Measurements from ENCODE around the gene CUX1. TPM values are rescaled to one million over a fixed set of nuclear protein-coding genes. Genes with fewer than 3 reads are reported as not detected.

CUX1 gene
- total RNA-seq, 1 experiment from 2014 or later: 92.4 TPM

DNA sequence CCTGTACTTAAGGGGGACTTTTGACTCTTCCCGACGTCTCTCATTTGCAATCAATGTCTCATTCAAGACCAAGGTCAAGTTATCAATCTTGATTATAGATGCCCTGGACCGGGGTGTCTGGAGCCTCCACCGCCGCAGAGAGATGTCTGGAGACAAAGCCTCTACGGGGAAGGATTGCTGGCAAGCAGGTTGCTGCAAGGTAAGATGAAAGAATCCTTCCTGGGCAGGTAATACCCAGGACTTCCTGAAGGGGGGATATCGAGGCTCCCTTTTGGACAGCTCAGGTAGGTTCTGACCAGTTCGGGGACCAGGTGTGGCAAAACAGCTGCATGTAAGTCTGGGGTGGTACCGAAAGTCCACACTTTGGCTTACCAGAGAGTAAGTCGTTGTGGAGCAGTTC is 12.5 kb upstream of the CUX1 start:
- H3K27me3 ChIP-seq (ENCODE audit: low read length): no peaks in the 10 kb centered on the region
- no peaks in the 10 kb centered on the region for H3K36me3 ChIP-seq (ENCODE audit: insufficient read depth, low read length)
- DNase-seq: peak; percentile 62
- H2AFZ ChIP-seq (ENCODE audit: low read length): no peak overlapping the region
- H3K9ac ChIP-seq (ENCODE audit: low read length): no peak overlapping the region
- H3K4me3 ChIP-seq (ENCODE audit: low read length): no peak overlapping the region
- H3K4me1 ChIP-seq (ENCODE audit: low read length): peaks cover 10% of the 10 kb centered on the region
- H3K27ac ChIP-seq (ENCODE audit: low read length): no peak overlapping the region
- no peaks in the 10 kb centered on the region for H4K20me1 ChIP-seq (ENCODE audit: insufficient read depth, low read depth, low read length)
- no peaks in the 10 kb centered on the region for H3K9me3 ChIP-seq (ENCODE audit: low read length)
- H3K4me2 ChIP-seq (ENCODE audit: low read depth, low read length, poor library complexity, severe bottlenecking): no peak overlapping the region
- no peaks in the 10 kb centered on the region for H3K9me2 ChIP-seq (replicated peaks; ENCODE audit: insufficient read depth, low read length)
- H3K79me2 ChIP-seq (ENCODE audit: low read length): no peaks in the 10 kb centered on the region

GRCh38 chr7:101812595-101812994 is 4.8 kb upstream of the CUX1 start:
- H3K4me2 ChIP-seq (ENCODE audit: low read depth, low read length, poor library complexity, severe bottlenecking): no peak overlapping the region
- no peaks in the 10 kb centered on the region for H3K9me3 ChIP-seq (ENCODE audit: low read length)
- H3K36me3 ChIP-seq (ENCODE audit: insufficient read depth, low read length): no peaks in the 10 kb centered on the region

DNA sequence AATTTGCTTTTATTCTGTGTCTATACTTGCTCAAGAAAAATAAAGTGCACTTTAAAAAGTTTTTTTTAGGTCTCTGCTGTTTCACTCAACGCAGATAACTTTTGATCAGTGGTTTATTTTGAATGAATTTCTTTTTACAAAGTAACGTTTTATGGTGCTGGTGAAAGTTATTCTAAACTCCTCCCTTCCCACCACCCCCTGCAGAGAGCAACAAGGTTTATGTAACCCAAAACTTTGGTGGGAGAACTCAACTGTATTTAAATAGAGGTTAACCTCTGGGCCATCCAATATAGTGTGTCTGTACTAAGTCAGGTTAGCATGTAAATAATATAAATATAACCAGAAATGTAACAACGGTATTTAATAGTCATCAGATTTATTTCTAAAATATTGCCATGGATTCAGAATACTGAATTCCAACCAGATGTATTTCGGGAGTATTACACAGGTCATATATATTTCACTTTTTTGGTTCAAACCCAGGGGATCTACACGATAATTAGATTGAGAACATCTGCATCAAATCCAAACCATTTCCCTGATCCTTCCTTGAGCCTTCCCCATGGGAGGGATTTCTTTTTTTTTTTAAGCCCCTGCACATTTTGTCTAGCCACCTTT is 3.9 kb upstream of the CUX1 start:
- Histone ChIP-seq H3K4me2 (ENCODE audit: low read depth, low read length, poor library complexity, severe bottlenecking) (peak overlapping the region; percentile 74), H3K36me3 (ENCODE audit: insufficient read depth, low read length) (no peaks in the 10 kb centered on the region), H3K27ac (ENCODE audit: low read length) (peak overlapping the region; percentile 52; the same call in 1 of the 2 replicates), H3K4me1 (ENCODE audit: low read length) (peaks cover 39% of the 10 kb centered on the region), H4K20me1 (ENCODE audit: insufficient read depth, low read depth, low read length) (no peaks in the 10 kb centered on the region), H3K79me2 (ENCODE audit: low read length) (peaks cover 16% of the 10 kb centered on the region), H3K9me2 (replicated peaks; ENCODE audit: insufficient read depth, low read length) (no peaks in the 10 kb centered on the region), H3K9me3 (ENCODE audit: low read length) (no peaks in the 10 kb centered on the region), H3K27me3 (ENCODE audit: low read length) (no peaks in the 10 kb centered on the region), H3K4me3 (ENCODE audit: low read length) (peak overlapping the region; percentile 29; the same call in 1 of the 2 replicates), H2AFZ (ENCODE audit: low read length) (no peak overlapping the region), H3K9ac (ENCODE audit: low read length) (peak overlapping the region; percentile 93)
- DNase-seq: peak; percentile 63

More at GRCh38 chr7:101812595-101812994, 4.8 kb upstream of the CUX1 start:
- H3K9ac ChIP-seq (ENCODE audit: low read length): no peak overlapping the region
- H4K20me1 ChIP-seq (ENCODE audit: insufficient read depth, low read depth, low read length): no peaks in the 10 kb centered on the region
- H3K4me1 ChIP-seq (ENCODE audit: low read length): peaks cover 30% of the 10 kb centered on the region
- no peak for DNase-seq
- no peak overlapping the region for H2AFZ ChIP-seq (ENCODE audit: low read length)
- no peak overlapping the region for H3K27ac ChIP-seq (ENCODE audit: low read length)
- no peaks in the 10 kb centered on the region for H3K9me2 ChIP-seq (replicated peaks; ENCODE audit: insufficient read depth, low read length)
- H3K4me3 ChIP-seq (ENCODE audit: low read length): no peak overlapping the region
- no peaks in the 10 kb centered on the region for H3K27me3 ChIP-seq (ENCODE audit: low read length)
- H3K79me2 ChIP-seq (ENCODE audit: low read length): peaks cover 6% of the 10 kb centered on the region

DNA sequence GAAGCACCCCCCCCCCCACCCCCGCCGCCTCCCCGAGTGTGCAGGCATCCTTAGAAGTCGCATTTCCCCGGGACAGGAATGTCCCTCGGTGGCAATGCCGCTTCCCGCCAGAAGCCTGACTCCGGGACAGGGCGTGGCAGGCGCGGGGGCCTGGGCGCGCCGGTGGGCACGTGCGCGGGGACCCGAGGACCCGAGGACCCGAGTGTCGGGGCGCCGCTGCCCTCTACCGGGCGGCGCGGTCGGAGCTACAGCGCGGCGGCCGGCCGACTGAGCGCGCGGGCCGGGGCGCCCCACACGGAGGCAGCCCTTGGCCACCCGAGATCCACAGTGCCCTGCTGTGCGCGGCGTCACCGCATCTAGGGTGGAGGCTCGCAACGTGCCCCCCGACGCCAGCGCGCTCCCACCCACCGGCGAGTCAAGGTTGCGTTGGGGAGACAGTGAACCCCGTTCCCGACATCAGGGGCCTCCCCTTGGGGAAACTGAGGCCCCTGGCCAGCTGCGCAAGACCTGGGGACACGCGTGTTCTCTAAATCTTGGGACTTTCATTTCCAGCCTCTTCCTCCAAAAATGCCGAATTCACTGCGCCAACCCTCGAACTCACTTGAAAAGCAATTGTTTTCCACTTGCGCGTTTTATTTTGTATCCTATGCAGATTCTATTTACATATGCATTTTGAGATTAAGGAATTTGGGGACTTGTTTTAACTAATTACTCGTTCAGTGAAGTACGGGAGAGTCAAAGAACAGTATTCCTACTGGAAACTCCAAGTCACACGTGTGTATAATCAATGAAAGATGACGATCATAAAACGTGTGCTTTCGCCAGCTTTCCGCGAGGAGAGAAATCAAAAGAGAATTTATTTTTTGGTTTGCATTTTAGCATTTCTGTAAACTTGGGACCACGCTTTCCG is 3.1 kb upstream of the CUX1 start:
- Histone ChIP-seq H3K9me3 (ENCODE audit: low read length) (no peaks in the 10 kb centered on the region), H3K9me2 (replicated peaks; ENCODE audit: insufficient read depth, low read length) (no peaks in the 10 kb centered on the region), H3K4me2 (ENCODE audit: low read depth, low read length, poor library complexity, severe bottlenecking) (peak overlapping the region; percentile 74), H3K4me3 (ENCODE audit: low read length) (peak overlapping the region; percentile 77), H3K9ac (ENCODE audit: low read length) (peak overlapping the region; percentile 93), H3K27me3 (ENCODE audit: low read length) (no peaks in the 10 kb centered on the region), H2AFZ (ENCODE audit: low read length) (no peak overlapping the region), H3K79me2 (ENCODE audit: low read length) (peaks cover 24% of the 10 kb centered on the region), H4K20me1 (ENCODE audit: insufficient read depth, low read depth, low read length) (no peaks in the 10 kb centered on the region), H3K27ac (ENCODE audit: low read length) (peak overlapping the region; percentile 95), H3K4me1 (ENCODE audit: low read length) (peaks cover 47% of the 10 kb centered on the region), H3K36me3 (ENCODE audit: insufficient read depth, low read length) (no peaks in the 10 kb centered on the region)
- peak; percentile 86 for DNase-seq

- Histone ChIP-seq H3K4me3 (ENCODE audit: low read length) (peak overlapping the region; percentile 77), H2AFZ (ENCODE audit: low read length) (no peak overlapping the region), H3K27me3 (ENCODE audit: low read length) (no peaks in the 10 kb centered on the region), H3K9me2 (replicated peaks; ENCODE audit: insufficient read depth, low read length) (no peaks in the 10 kb centered on the region), H3K36me3 (ENCODE audit: insufficient read depth, low read length) (no peaks in the 10 kb centered on the region), H3K9me3 (ENCODE audit: low read length) (no peaks in the 10 kb centered on the region), H3K4me2 (ENCODE audit: low read depth, low read length, poor library complexity, severe bottlenecking) (peak overlapping the region; percentile 74), H3K9ac (ENCODE audit: low read length) (peak overlapping the region; percentile 93), H3K4me1 (ENCODE audit: low read length) (peaks cover 47% of the 10 kb centered on the region), H3K79me2 (ENCODE audit: low read length) (peaks cover 33% of the 10 kb centered on the region), H3K27ac (ENCODE audit: low read length) (peak overlapping the region; percentile 95), H4K20me1 (ENCODE audit: insufficient read depth, low read depth, low read length) (no peaks in the 10 kb centered on the region)
- peak; percentile 88 for DNase-seq
Observed at GRCh38 chr7:101814991-101815825, 2.2 kb upstream of the CUX1 start.

GRCh38 chr7:101815826-101816594 is 1.4 kb upstream of the CUX1 start:
- Histone ChIP-seq H3K4me3 (ENCODE audit: low read length) (peak overlapping the region; percentile 61; the same call in 1 of the 2 replicates), H3K4me2 (ENCODE audit: low read depth, low read length, poor library complexity, severe bottlenecking) (peak overlapping the region; percentile 22), H3K36me3 (ENCODE audit: insufficient read depth, low read length) (no peaks in the 10 kb centered on the region), H3K9ac (ENCODE audit: low read length) (peak overlapping the region; percentile 74), H2AFZ (ENCODE audit: low read length) (no peak overlapping the region), H3K79me2 (ENCODE audit: low read length) (peaks cover 41% of the 10 kb centered on the region), H3K4me1 (ENCODE audit: low read length) (peaks cover 55% of the 10 kb centered on the region), H3K9me2 (replicated peaks; ENCODE audit: insufficient read depth, low read length) (no peaks in the 10 kb centered on the region), H3K27me3 (ENCODE audit: low read length) (no peaks in the 10 kb centered on the region), H3K27ac (ENCODE audit: low read length) (peak overlapping the region; percentile 75), H4K20me1 (ENCODE audit: insufficient read depth, low read depth, low read length) (no peaks in the 10 kb centered on the region), H3K9me3 (ENCODE audit: low read length) (no peaks in the 10 kb centered on the region)
- peak; percentile 95 for DNase-seq

- no peaks in the 10 kb centered on the region for H3K36me3 ChIP-seq (ENCODE audit: insufficient read depth, low read length)
- peaks cover 61% of the 10 kb centered on the region for H3K4me1 ChIP-seq (ENCODE audit: low read length)
- H3K9me2 ChIP-seq (replicated peaks; ENCODE audit: insufficient read depth, low read length): no peaks in the 10 kb centered on the region
- H4K20me1 ChIP-seq (ENCODE audit: insufficient read depth, low read depth, low read length): no peaks in the 10 kb centered on the region
- H2AFZ ChIP-seq (ENCODE audit: low read length): no peak overlapping the region
- no peaks in the 10 kb centered on the region for H3K27me3 ChIP-seq (ENCODE audit: low read length)
- H3K79me2 ChIP-seq (ENCODE audit: low read length): peaks cover 47% of the 10 kb centered on the region
- peak overlapping the region; percentile 86 for H3K4me2 ChIP-seq (ENCODE audit: low read depth, low read length, poor library complexity, severe bottlenecking)
- peak overlapping the region; percentile 83 for H3K4me3 ChIP-seq (ENCODE audit: low read length)
- H3K27ac ChIP-seq (ENCODE audit: low read length): peak overlapping the region; percentile 97
- peak overlapping the region; percentile 98 for H3K9ac ChIP-seq (ENCODE audit: low read length)
- DNase-seq: peak; percentile 75
- H3K9me3 ChIP-seq (ENCODE audit: low read length): no peaks in the 10 kb centered on the region
Observed at GRCh38 chr7:101816595-101817470, 593 bp upstream of the CUX1 start.

All from Karpas-422 (cell line).